ENCODE results near the gene ARV1.
"Not testable (repeated sequence)": the region's sequence is repeated elsewhere in the genome, so short reads cannot be mapped to it uniquely, and the experiment has no call there.

ARV1 gene

GRCh38 chr1:231040800-231041718 lies 62.2 kb downstream of the ARV1 start:
- no peaks in the 10 kb centered on the region for H3K9me3 Mint-ChIP-seq
- peaks cover 15% of the 10 kb centered on the region for H3K4me1 Mint-ChIP-seq
- H3K27me3 Mint-ChIP-seq: peaks cover 10% of the 10 kb centered on the region
- DNase-seq (ENCODE audit: low spot score in 2 of 2) (no peak), ATAC-seq (replicated peaks; ENCODE audit: extremely low read depth, poor library complexity, severe bottlenecking) (no peak)
- H3K27ac Mint-ChIP-seq (ENCODE audit: low read depth): peak overlapping the region; percentile 41
- peak overlapping the region; percentile 70 for H3K4me3 Mint-ChIP-seq
- no peaks in the 10 kb centered on the region for H3K36me3 Mint-ChIP-seq (ENCODE audit: insufficient read depth)

GRCh38 chr1:231041719-231042261 lies 62.9 kb downstream of the ARV1 start:
- Mint-ChIP-seq H3K27ac (ENCODE audit: low read depth) (peak overlapping the region; percentile 41), H3K4me3 (peak overlapping the region; percentile 70), H3K36me3 (ENCODE audit: insufficient read depth) (no peaks in the 10 kb centered on the region), H3K9me3 (no peaks in the 10 kb centered on the region), H3K4me1 (peaks cover 8% of the 10 kb centered on the region), H3K27me3 (peaks cover 18% of the 10 kb centered on the region)
- ATAC-seq (replicated peaks; ENCODE audit: extremely low read depth, poor library complexity, severe bottlenecking) (no peak), DNase-seq (ENCODE audit: low spot score in 2 of 2) (no peak)

GRCh38 chr1:231044588-231044987 lies 65.7 kb downstream of the ARV1 start:
- Mint-ChIP-seq H3K4me3 (no peak overlapping the region), H3K9me3 (no peaks in the 10 kb centered on the region), H3K36me3 (ENCODE audit: insufficient read depth) (no peaks in the 10 kb centered on the region), H3K27me3 (peaks cover 31% of the 10 kb centered on the region), H3K4me1 (peaks cover 6% of the 10 kb centered on the region), H3K27ac (ENCODE audit: low read depth) (no peak overlapping the region)
- DNase-seq (ENCODE audit: low spot score in 2 of 2) (no peak), ATAC-seq (replicated peaks; ENCODE audit: extremely low read depth, poor library complexity, severe bottlenecking) (no peak)

GRCh38 chr1:231045286-231045685 lies 66.4 kb downstream of the ARV1 start:
- H3K27ac Mint-ChIP-seq (ENCODE audit: low read depth): no peak overlapping the region
- ATAC-seq (replicated peaks; ENCODE audit: extremely low read depth, poor library complexity, severe bottlenecking) (no peak), DNase-seq (ENCODE audit: low spot score in 2 of 2) (no peak)
- peaks cover 6% of the 10 kb centered on the region for H3K4me1 Mint-ChIP-seq
- peaks cover 31% of the 10 kb centered on the region for H3K27me3 Mint-ChIP-seq
- H3K9me3 Mint-ChIP-seq: no peaks in the 10 kb centered on the region
- H3K4me3 Mint-ChIP-seq: no peak overlapping the region
- no peaks in the 10 kb centered on the region for H3K36me3 Mint-ChIP-seq (ENCODE audit: insufficient read depth)

GRCh38 chr1:231045921-231046729 lies 67.2 kb downstream of the ARV1 start:
- H3K27me3 Mint-ChIP-seq: peaks cover 31% of the 10 kb centered on the region

GRCh38 chr1:231046730-231047395 lies 68.0 kb downstream of the ARV1 start:
- DNase-seq (ENCODE audit: low spot score in 2 of 2): no peak
- no peaks in the 10 kb centered on the region for H3K4me1 Mint-ChIP-seq
- H3K4me3 Mint-ChIP-seq: no peak overlapping the region
- H3K36me3 Mint-ChIP-seq (ENCODE audit: insufficient read depth): no peaks in the 10 kb centered on the region
- no peak overlapping the region for H3K27ac Mint-ChIP-seq (ENCODE audit: low read depth)
- no peaks in the 10 kb centered on the region for H3K9me3 Mint-ChIP-seq
- peaks cover 31% of the 10 kb centered on the region for H3K27me3 Mint-ChIP-seq
- ATAC-seq (replicated peaks; ENCODE audit: extremely low read depth, poor library complexity, severe bottlenecking): no peak

More at GRCh38 chr1:231045921-231046729, 67.2 kb downstream of the ARV1 start:
- not testable (repeated sequence) for H3K4me1 Mint-ChIP-seq; H3K36me3 Mint-ChIP-seq (ENCODE audit: insufficient read depth); H3K4me3 Mint-ChIP-seq; H3K9me3 Mint-ChIP-seq; ATAC-seq (replicated peaks; ENCODE audit: extremely low read depth, poor library complexity, severe bottlenecking); H3K27ac Mint-ChIP-seq (ENCODE audit: low read depth); DNase-seq (ENCODE audit: low spot score in 2 of 2)

- not testable (repeated sequence) for H3K36me3 Mint-ChIP-seq (ENCODE audit: insufficient read depth); H3K27ac Mint-ChIP-seq (ENCODE audit: low read depth); DNase-seq (ENCODE audit: low spot score in 2 of 2); H3K4me1 Mint-ChIP-seq; H3K9me3 Mint-ChIP-seq; H3K4me3 Mint-ChIP-seq; ATAC-seq (replicated peaks; ENCODE audit: extremely low read depth, poor library complexity, severe bottlenecking)
- peaks cover 31% of the 10 kb centered on the region for H3K27me3 Mint-ChIP-seq
Observed at GRCh38 chr1:231047529-231047928, 68.6 kb downstream of the ARV1 start.

- not testable (repeated sequence) for ATAC-seq (replicated peaks; ENCODE audit: extremely low read depth, poor library complexity, severe bottlenecking); H3K9me3 Mint-ChIP-seq; H3K4me1 Mint-ChIP-seq; DNase-seq (ENCODE audit: low spot score in 2 of 2); H3K36me3 Mint-ChIP-seq (ENCODE audit: insufficient read depth); H3K27ac Mint-ChIP-seq (ENCODE audit: low read depth); H3K4me3 Mint-ChIP-seq
- H3K27me3 Mint-ChIP-seq: peaks cover 31% of the 10 kb centered on the region
Observed at GRCh38 chr1:231048419-231048818, 69.5 kb downstream of the ARV1 start.

- Mint-ChIP-seq H3K27ac (ENCODE audit: low read depth) (no peak overlapping the region), H3K36me3 (ENCODE audit: insufficient read depth) (no peaks in the 10 kb centered on the region), H3K27me3 (peaks cover 31% of the 10 kb centered on the region), H3K4me1 (no peaks in the 10 kb centered on the region), H3K9me3 (no peaks in the 10 kb centered on the region), H3K4me3 (no peak overlapping the region)
- DNase-seq (ENCODE audit: low spot score in 2 of 2): no peak
- no peak for ATAC-seq (replicated peaks; ENCODE audit: extremely low read depth, poor library complexity, severe bottlenecking)
Observed at GRCh38 chr1:231049121-231049979, 70.5 kb downstream of the ARV1 start.
